Liver (tissue), 3 donors: ENCODE measurements around the gene BLM.

ENCODE experiments used
- ATF3 ChIP-seq: IDR thresholded peaks from 2 replicates; pipeline ENCODE4 v1.6.1; 2016; ENCODE audit warnings: antibody characterized with exemption
- CTCF ChIP-seq: fragments of 150-350 bp; IDR thresholded peaks from 2 replicates; pipeline ENCODE4 v1.5.1; 2017; ENCODE audit warnings: improper control_type of control experiment, low read depth, low read length; ENCODE audit not compliant: missing input control
- HNF4G ChIP-seq: IDR thresholded peaks from 2 replicates; pipeline ENCODE4 v1.6.1; 2016; ENCODE audit warnings: antibody characterized with exemption
- JUND ChIP-seq, 2 donors: IDR thresholded peaks; 2 replicates each; pipeline ENCODE4 v1.6.1; 2016; ENCODE audit warnings: antibody characterized with exemption in 2 of 2
- REST ChIP-seq: IDR thresholded peaks from 2 replicates; pipeline ENCODE4 v1.6.1; 2016; ENCODE audit warnings: antibody characterized with exemption, mild to moderate bottlenecking
- ZBTB33 ChIP-seq: IDR thresholded peaks from 2 replicates; pipeline ENCODE4 v1.6.1; 2016; ENCODE audit warnings: antibody characterized with exemption
- donor health status: healthy.
- donor health status: healthy.

- TF ChIP-seq ZBTB33, result no peak
- TF ChIP-seq CTCF, result no peak
- no peak for TF ChIP-seq JUND (IDR thresholded peaks at IDR 0.05)
- TF ChIP-seq ATF3, result no peak
- no peak for TF ChIP-seq REST
- no peak for TF ChIP-seq HNF4G
These were observed 70.7 kb downstream of the BLM start for GRCh38 chr15:90787881-90788280.
